ENCODE results near the gene SETD7. TPM values are rescaled to one million over a fixed set of nuclear protein-coding genes. Genes with fewer than 3 reads are reported as not detected.

SETD7 gene
- polyA plus RNA-seq, 1 donor from 2014 or later = 12.0 TPM

DNA sequence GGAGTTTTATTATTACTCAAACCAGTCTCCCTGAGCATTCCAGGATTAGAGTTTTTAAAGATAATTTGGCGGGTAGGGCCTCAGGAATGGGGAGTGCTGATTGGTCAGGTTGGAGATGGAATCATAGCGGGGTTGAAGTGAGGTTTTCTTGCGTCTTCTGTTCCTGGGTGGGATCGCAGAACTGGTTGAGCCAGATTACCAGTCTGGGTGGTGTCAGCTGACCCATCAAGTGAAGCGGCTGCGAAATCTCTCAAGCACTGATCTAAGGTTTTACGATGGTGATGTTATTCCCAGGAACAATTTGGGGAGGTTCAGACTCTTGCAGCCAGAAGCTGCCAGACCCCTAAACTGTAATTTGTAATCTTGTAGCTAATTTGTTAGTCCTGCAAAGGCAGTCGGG, 25.1 kb upstream of the SETD7 start:
- no peak overlapping the region for H3K4me2 ChIP-seq (ENCODE audit: low read length)
- H3K4me3 ChIP-seq (ENCODE audit: low read length) = no peak overlapping the region
- no peaks in the 10 kb centered on the region for H3F3A ChIP-seq (ENCODE audit: insufficient read depth, low read length, poor library complexity, severe bottlenecking)
- no peaks in the 10 kb centered on the region for H3K9me3 ChIP-seq (ENCODE audit: low read length)
- H3K79me2 ChIP-seq (replicated peaks; ENCODE audit: insufficient read depth, low read length) = no peaks in the 10 kb centered on the region
- no peaks in the 10 kb centered on the region for H4K20me1 ChIP-seq (ENCODE audit: insufficient read depth)
- H2AFZ ChIP-seq (ENCODE audit: low read depth, low read length) = no peak overlapping the region
- no peaks in the 10 kb centered on the region for H3K27me3 ChIP-seq (ENCODE audit: insufficient read depth, low read depth, low read length)
- TF ChIP-seq RAD21 (conservative IDR thresholded peaks at IDR 0.05) (no peak), SMC3 (conservative IDR thresholded peaks at IDR 0.05; ENCODE audit: poor library complexity) (no peak), MXI1 (conservative IDR thresholded peaks at IDR 0.05; ENCODE audit: poor library complexity, severe bottlenecking) (no peak), EZH2 (IDR thresholded peaks at IDR 0.05; ENCODE audit: borderline replicate concordance, insufficient read depth, low read length, poor library complexity, severe bottlenecking) (no peak), POLR2AphosphoS5 (IDR thresholded peaks at IDR 0.05) (no peak), TAF1 (IDR thresholded peaks at IDR 0.05; ENCODE audit: low read depth) (no peak), CTCF (IDR thresholded peaks at IDR 0.05; ENCODE audit: poor library complexity, severe bottlenecking) (no peak), REST (IDR thresholded peaks at IDR 0.05; ENCODE audit: borderline replicate concordance) (no peak), EP300 (conservative IDR thresholded peaks at IDR 0.05; ENCODE audit: poor library complexity, severe bottlenecking) (no peak)
- no peaks in the 10 kb centered on the region for H3K9me2 ChIP-seq (ENCODE audit: insufficient read depth, low read length)
- H3K27ac ChIP-seq (ENCODE audit: low read length) = no peak overlapping the region
- no peak overlapping the region for H3K9ac ChIP-seq (ENCODE audit: low read length)
- no peaks in the 10 kb centered on the region for H3K36me3 ChIP-seq (ENCODE audit: insufficient read depth, low read length)

GRCh38 chr4:139576219-139576618, 20.2 kb upstream of the SETD7 start:
- Histone ChIP-seq H4K20me1 (ENCODE audit: insufficient read depth) (no peaks in the 10 kb centered on the region), H3K9ac (ENCODE audit: low read length) (no peak overlapping the region), H2AFZ (ENCODE audit: low read depth, low read length) (no peak overlapping the region), H3K36me3 (ENCODE audit: insufficient read depth, low read length) (no peaks in the 10 kb centered on the region), H3K27me3 (ENCODE audit: insufficient read depth, low read depth, low read length) (no peaks in the 10 kb centered on the region), H3K79me2 (replicated peaks; ENCODE audit: insufficient read depth, low read length) (no peaks in the 10 kb centered on the region), H3K9me2 (ENCODE audit: insufficient read depth, low read length) (no peaks in the 10 kb centered on the region), H3K4me3 (ENCODE audit: low read length) (no peak overlapping the region), H3K4me2 (ENCODE audit: low read length) (no peak overlapping the region), H3K9me3 (ENCODE audit: low read length) (no peaks in the 10 kb centered on the region), H3K27ac (ENCODE audit: low read length) (no peak overlapping the region), H3F3A (ENCODE audit: insufficient read depth, low read length, poor library complexity, severe bottlenecking) (no peaks in the 10 kb centered on the region)
- TF ChIP-seq TAF1 (IDR thresholded peaks at IDR 0.05; ENCODE audit: low read depth) (no peak), EP300 (conservative IDR thresholded peaks at IDR 0.05; ENCODE audit: poor library complexity, severe bottlenecking) (no peak), EZH2 (IDR thresholded peaks at IDR 0.05; ENCODE audit: borderline replicate concordance, insufficient read depth, low read length, poor library complexity, severe bottlenecking) (no peak), SMC3 (conservative IDR thresholded peaks at IDR 0.05; ENCODE audit: poor library complexity) (no peak), MXI1 (conservative IDR thresholded peaks at IDR 0.05; ENCODE audit: poor library complexity, severe bottlenecking) (no peak), POLR2AphosphoS5 (IDR thresholded peaks at IDR 0.05) (no peak), REST (IDR thresholded peaks at IDR 0.05; ENCODE audit: borderline replicate concordance) (no peak), CTCF (IDR thresholded peaks at IDR 0.05; ENCODE audit: poor library complexity, severe bottlenecking) (no peak), RAD21 (conservative IDR thresholded peaks at IDR 0.05) (no peak)
